ENCODE results near the gene CIAPIN1.
A peak's percentile ranks its signal among the peaks of the same experiment; 100 is the strongest.

The CIAPIN1 gene

GRCh38 chr16:57411362-57411976 is 35.7 kb downstream of the CIAPIN1 start:
- Histone ChIP-seq H3K27me3 (ENCODE audit: insufficient read depth, insufficient read length) (peaks cover 2% of the 10 kb centered on the region), H3K4me3 (ENCODE audit: insufficient read length, low read depth) (no peak overlapping the region), H3K9me3 (ENCODE audit: insufficient read depth, low read length) (no peaks in the 10 kb centered on the region), H3K9ac (ENCODE audit: insufficient read length, low read depth) (no peak overlapping the region), H3K4me1 (ENCODE audit: insufficient read depth, insufficient read length) (peaks cover 23% of the 10 kb centered on the region), H3K36me3 (ENCODE audit: insufficient read depth, insufficient read length, low read length) (no peaks in the 10 kb centered on the region)
- TF ChIP-seq YY1 (IDR thresholded peaks at IDR 0.05; ENCODE audit: insufficient read depth, insufficient read length) (no peak), ZNF274 (IDR thresholded peaks at IDR 0.05; ENCODE audit: low read depth, low read length) (no peak), SUZ12 (IDR thresholded peaks at IDR 0.05; ENCODE audit: extremely low read depth, insufficient read depth, insufficient read length) (no peak)
- no peak for DNase-seq (ENCODE audit: low read depth, low spot score)

- H3K4me3 ChIP-seq (ENCODE audit: insufficient read length, low read depth): no peak overlapping the region
- H3K9ac ChIP-seq (ENCODE audit: insufficient read length, low read depth): peak overlapping the region; percentile 24
- DNase-seq (ENCODE audit: low read depth, low spot score): no peak
- no peaks in the 10 kb centered on the region for H3K9me3 ChIP-seq (ENCODE audit: insufficient read depth, low read length)
- H3K36me3 ChIP-seq (ENCODE audit: insufficient read depth, insufficient read length, low read length): no peaks in the 10 kb centered on the region
- peaks cover 2% of the 10 kb centered on the region for H3K27me3 ChIP-seq (ENCODE audit: insufficient read depth, insufficient read length)
- TF ChIP-seq SUZ12 (IDR thresholded peaks at IDR 0.05; ENCODE audit: extremely low read depth, insufficient read depth, insufficient read length): no peak
- TF ChIP-seq ZNF274 (IDR thresholded peaks at IDR 0.05; ENCODE audit: low read depth, low read length): no peak
- TF ChIP-seq YY1 (IDR thresholded peaks at IDR 0.05; ENCODE audit: insufficient read depth, insufficient read length): no peak
- peaks cover 17% of the 10 kb centered on the region for H3K4me1 ChIP-seq (ENCODE audit: insufficient read depth, insufficient read length)
Observed at GRCh38 chr16:57409870-57410587, 37.2 kb downstream of the CIAPIN1 start.

- Histone ChIP-seq H3K9me3 (ENCODE audit: insufficient read depth, low read length) (no peaks in the 10 kb centered on the region), H3K27me3 (ENCODE audit: insufficient read depth, insufficient read length) (peaks cover 2% of the 10 kb centered on the region), H3K9ac (ENCODE audit: insufficient read length, low read depth) (no peak overlapping the region), H3K4me1 (ENCODE audit: insufficient read depth, insufficient read length) (peaks cover 17% of the 10 kb centered on the region), H3K4me3 (ENCODE audit: insufficient read length, low read depth) (no peak overlapping the region), H3K36me3 (ENCODE audit: insufficient read depth, insufficient read length, low read length) (no peaks in the 10 kb centered on the region)
- TF ChIP-seq YY1 (IDR thresholded peaks at IDR 0.05; ENCODE audit: insufficient read depth, insufficient read length): no peak
- no peak for TF ChIP-seq ZNF274 (IDR thresholded peaks at IDR 0.05; ENCODE audit: low read depth, low read length)
- TF ChIP-seq SUZ12 (IDR thresholded peaks at IDR 0.05; ENCODE audit: extremely low read depth, insufficient read depth, insufficient read length): no peak
- DNase-seq (ENCODE audit: low read depth, low spot score): no peak
Observed at GRCh38 chr16:57409065-57409464, 38.1 kb downstream of the CIAPIN1 start.

- peaks cover 17% of the 10 kb centered on the region for H3K4me1 ChIP-seq (ENCODE audit: insufficient read depth, insufficient read length)
- H3K4me3 ChIP-seq (ENCODE audit: insufficient read length, low read depth): no peak overlapping the region
- no peaks in the 10 kb centered on the region for H3K36me3 ChIP-seq (ENCODE audit: insufficient read depth, insufficient read length, low read length)
- peaks cover 2% of the 10 kb centered on the region for H3K27me3 ChIP-seq (ENCODE audit: insufficient read depth, insufficient read length)
- no peak for DNase-seq (ENCODE audit: low read depth, low spot score)
- H3K9me3 ChIP-seq (ENCODE audit: insufficient read depth, low read length): no peaks in the 10 kb centered on the region
- H3K9ac ChIP-seq (ENCODE audit: insufficient read length, low read depth): no peak overlapping the region
- TF ChIP-seq SUZ12 (IDR thresholded peaks at IDR 0.05; ENCODE audit: extremely low read depth, insufficient read depth, insufficient read length) (no peak), YY1 (IDR thresholded peaks at IDR 0.05; ENCODE audit: insufficient read depth, insufficient read length) (no peak), ZNF274 (IDR thresholded peaks at IDR 0.05; ENCODE audit: low read depth, low read length) (no peak)
Observed at GRCh38 chr16:57407521-57408353, 39.4 kb downstream of the CIAPIN1 start.

GRCh38 chr16:57406881-57407280 is 40.3 kb downstream of the CIAPIN1 start:
- peaks cover 17% of the 10 kb centered on the region for H3K4me1 ChIP-seq (ENCODE audit: insufficient read depth, insufficient read length)
- no peak for TF ChIP-seq ZNF274 (IDR thresholded peaks at IDR 0.05; ENCODE audit: low read depth, low read length)
- TF ChIP-seq SUZ12 (IDR thresholded peaks at IDR 0.05; ENCODE audit: extremely low read depth, insufficient read depth, insufficient read length): no peak
- TF ChIP-seq YY1 (IDR thresholded peaks at IDR 0.05; ENCODE audit: insufficient read depth, insufficient read length): no peak
- H3K4me3 ChIP-seq (ENCODE audit: insufficient read length, low read depth): no peak overlapping the region
- no peaks in the 10 kb centered on the region for H3K9me3 ChIP-seq (ENCODE audit: insufficient read depth, low read length)
- no peak for DNase-seq (ENCODE audit: low read depth, low spot score)
- H3K36me3 ChIP-seq (ENCODE audit: insufficient read depth, insufficient read length, low read length): no peaks in the 10 kb centered on the region
- H3K27me3 ChIP-seq (ENCODE audit: insufficient read depth, insufficient read length): peaks cover 2% of the 10 kb centered on the region
- H3K9ac ChIP-seq (ENCODE audit: insufficient read length, low read depth): no peak overlapping the region

GRCh38 chr16:57405097-57405496 is 42.1 kb downstream of the CIAPIN1 start:
- Histone ChIP-seq H3K9me3 (ENCODE audit: insufficient read depth, low read length) (no peaks in the 10 kb centered on the region), H3K4me3 (ENCODE audit: insufficient read length, low read depth) (no peak overlapping the region), H3K4me1 (ENCODE audit: insufficient read depth, insufficient read length) (peaks cover 6% of the 10 kb centered on the region), H3K9ac (ENCODE audit: insufficient read length, low read depth) (peak overlapping the region; percentile 37), H3K36me3 (ENCODE audit: insufficient read depth, insufficient read length, low read length) (no peaks in the 10 kb centered on the region), H3K27me3 (ENCODE audit: insufficient read depth, insufficient read length) (peaks cover 2% of the 10 kb centered on the region)
- DNase-seq (ENCODE audit: low read depth, low spot score): no peak
- TF ChIP-seq ZNF274 (IDR thresholded peaks at IDR 0.05; ENCODE audit: low read depth, low read length) (no peak), SUZ12 (IDR thresholded peaks at IDR 0.05; ENCODE audit: extremely low read depth, insufficient read depth, insufficient read length) (no peak), YY1 (IDR thresholded peaks at IDR 0.05; ENCODE audit: insufficient read depth, insufficient read length) (no peak)
